IPS DF 4.7 (cell line): ENCODE data around the gene TFEB.

ENCODE experiments used
- DNase-seq: peaks from one replicate; pipeline ENCODE4 v3.0.0-alpha.2; 2013; ENCODE audit warnings: low spot score; ENCODE audit errors: extremely low read depth

TFEB gene

GRCh38 chr6:41691426-41692079, 43.9 kb downstream of the TFEB start:
- no peak for DNase-seq

GRCh38 chr6:41690541-41691330, 44.7 kb downstream of the TFEB start:
- DNase-seq: no peak

GRCh38 chr6:41689171-41690008, 46.0 kb downstream of the TFEB start:
- no peak for DNase-seq

GRCh38 chr6:41688256-41688965, 47.0 kb downstream of the TFEB start:
- DNase-seq: no peak

- peak; percentile 60 for DNase-seq
These were observed 47.8 kb downstream of the TFEB start for GRCh38 chr6:41687501-41688175.

GRCh38 chr6:41685641-41686380, 49.6 kb downstream of the TFEB start:
- no peak for DNase-seq

GRCh38 chr6:41684311-41685180, 50.9 kb downstream of the TFEB start:
- DNase-seq: no peak

- no peak for DNase-seq
These were observed 51.7 kb downstream of the TFEB start for GRCh38 chr6:41683523-41684310.

GRCh38 chr6:41683273-41683522, 52.2 kb downstream of the TFEB start:
- no peak for DNase-seq

- DNase-seq: no peak
These were observed 52.7 kb downstream of the TFEB start for GRCh38 chr6:41682497-41683272.

- DNase-seq: peak; percentile 69
These were observed 53.3 kb downstream of the TFEB start for GRCh38 chr6:41682056-41682477.

GRCh38 chr6:41680182-41680965, 55.0 kb downstream of the TFEB start:
- DNase-seq: no peak

- DNase-seq: no peak
These were observed 55.7 kb downstream of the TFEB start for GRCh38 chr6:41679696-41680095.

GRCh38 chr6:41678511-41679084, 56.8 kb downstream of the TFEB start:
- no peak for DNase-seq

- no peak for DNase-seq
These were observed 58.1 kb downstream of the TFEB start for GRCh38 chr6:41677124-41677921.

GRCh38 chr6:41676431-41676830, 59.0 kb downstream of the TFEB start:
- no peak for DNase-seq
